Neural crest cell (in vitro differentiated cells): Measurements from ENCODE around the gene CPNE6. TPM values are rescaled to one million over a fixed set of nuclear protein-coding genes. Genes with fewer than 3 reads are reported as not detected.

Experiments used
- DNase-seq: peaks from one replicate; pipeline ENCODE4 v3.0.0; 2021; ENCODE audit warnings: low read depth, mixed read lengths, low spot score
- H3K27ac Mint-ChIP-seq: one replicate; pipeline ENCODE4 v1.8.0; 2021; ENCODE audit warnings: mild to moderate bottlenecking, mixed read lengths; ENCODE audit not compliant: unreplicated experiment
- H3K27me3 Mint-ChIP-seq: 2 replicates; pipeline ENCODE4 v1.8.0; 2021; ENCODE audit warnings: low read depth, mild to moderate bottlenecking, mixed read lengths
- H3K36me3 Mint-ChIP-seq: 2 replicates; pipeline ENCODE4 v1.8.0; 2021; ENCODE audit warnings: low read depth, mild to moderate bottlenecking, mixed read lengths
- H3K4me1 Mint-ChIP-seq: 2 replicates; pipeline ENCODE4 v1.8.0; 2021; ENCODE audit warnings: mixed read lengths
- H3K4me3 Mint-ChIP-seq: one replicate; pipeline ENCODE4 v1.8.0; 2021; ENCODE audit warnings: mild to moderate bottlenecking, mixed read lengths
- H3K9me3 Mint-ChIP-seq: 2 replicates; pipeline ENCODE4 v1.8.0; 2021; ENCODE audit warnings: mixed read lengths
- total RNA-seq: library from RNA; stranded (reverse); gene quantifications from 2 replicates; pipeline ENCODE4 v1.2.1, GENCODE V29; 2021
- TF ChIP-seq, protein P1 (sequence below): fragments of 200-600 bp; sonication (generic); conservative IDR thresholded peaks from 2 replicates; pipeline ENCODE4 v1.5.0; 2021; ENCODE audit warnings: antibody characterized with exemption, mild to moderate bottlenecking

Gene CPNE6
- total RNA-seq, 1 donor from 2014 or later, result not detected

DNA sequence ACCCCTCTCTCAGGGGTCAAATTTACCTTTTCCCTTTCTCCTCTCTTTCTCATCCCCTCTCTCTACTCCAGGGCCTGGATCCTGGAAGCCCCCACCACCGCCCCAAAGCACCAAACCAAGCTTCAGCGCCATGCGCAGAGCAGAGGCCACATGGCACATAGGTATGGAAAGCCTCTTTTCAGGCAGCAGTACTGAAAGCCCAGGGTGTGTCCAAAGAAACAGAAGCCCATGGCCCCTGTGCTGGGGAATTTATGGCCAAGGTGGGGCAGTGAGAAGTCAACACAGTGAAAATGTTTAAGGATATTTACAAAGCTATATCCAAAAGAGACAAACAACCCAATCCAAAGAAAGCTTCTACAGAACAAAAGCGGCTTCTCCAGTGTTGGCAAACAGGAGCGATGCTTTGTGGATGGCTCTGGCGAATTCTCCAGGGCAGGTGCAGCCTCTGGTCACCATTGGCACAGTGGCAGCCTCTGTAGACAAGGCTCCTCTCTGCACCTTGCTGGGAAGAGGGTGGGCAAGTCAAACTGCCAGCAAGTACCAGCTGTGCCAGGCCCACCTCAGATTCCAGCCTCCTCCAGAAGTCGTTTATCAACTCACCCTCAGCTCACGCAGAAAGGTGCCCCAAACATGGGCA, 4.7 kb upstream of the CPNE6 start:
- DNase-seq, result no peak
- TF ChIP-seq, protein P1, sequence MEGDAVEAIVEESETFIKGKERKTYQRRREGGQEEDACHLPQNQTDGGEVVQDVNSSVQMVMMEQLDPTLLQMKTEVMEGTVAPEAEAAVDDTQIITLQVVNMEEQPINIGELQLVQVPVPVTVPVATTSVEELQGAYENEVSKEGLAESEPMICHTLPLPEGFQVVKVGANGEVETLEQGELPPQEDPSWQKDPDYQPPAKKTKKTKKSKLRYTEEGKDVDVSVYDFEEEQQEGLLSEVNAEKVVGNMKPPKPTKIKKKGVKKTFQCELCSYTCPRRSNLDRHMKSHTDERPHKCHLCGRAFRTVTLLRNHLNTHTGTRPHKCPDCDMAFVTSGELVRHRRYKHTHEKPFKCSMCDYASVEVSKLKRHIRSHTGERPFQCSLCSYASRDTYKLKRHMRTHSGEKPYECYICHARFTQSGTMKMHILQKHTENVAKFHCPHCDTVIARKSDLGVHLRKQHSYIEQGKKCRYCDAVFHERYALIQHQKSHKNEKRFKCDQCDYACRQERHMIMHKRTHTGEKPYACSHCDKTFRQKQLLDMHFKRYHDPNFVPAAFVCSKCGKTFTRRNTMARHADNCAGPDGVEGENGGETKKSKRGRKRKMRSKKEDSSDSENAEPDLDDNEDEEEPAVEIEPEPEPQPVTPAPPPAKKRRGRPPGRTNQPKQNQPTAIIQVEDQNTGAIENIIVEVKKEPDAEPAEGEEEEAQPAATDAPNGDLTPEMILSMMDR, result no peak
- H3K9me3 Mint-ChIP-seq, result no peaks in the 10 kb centered on the region
- H3K36me3 Mint-ChIP-seq, result no peaks in the 10 kb centered on the region
- H3K4me1 Mint-ChIP-seq, result no peaks in the 10 kb centered on the region
- no peak overlapping the region for H3K4me3 Mint-ChIP-seq
- H3K27me3 Mint-ChIP-seq, result peaks cover 7% of the 10 kb centered on the region
- H3K27ac Mint-ChIP-seq, result no peak overlapping the region

DNA sequence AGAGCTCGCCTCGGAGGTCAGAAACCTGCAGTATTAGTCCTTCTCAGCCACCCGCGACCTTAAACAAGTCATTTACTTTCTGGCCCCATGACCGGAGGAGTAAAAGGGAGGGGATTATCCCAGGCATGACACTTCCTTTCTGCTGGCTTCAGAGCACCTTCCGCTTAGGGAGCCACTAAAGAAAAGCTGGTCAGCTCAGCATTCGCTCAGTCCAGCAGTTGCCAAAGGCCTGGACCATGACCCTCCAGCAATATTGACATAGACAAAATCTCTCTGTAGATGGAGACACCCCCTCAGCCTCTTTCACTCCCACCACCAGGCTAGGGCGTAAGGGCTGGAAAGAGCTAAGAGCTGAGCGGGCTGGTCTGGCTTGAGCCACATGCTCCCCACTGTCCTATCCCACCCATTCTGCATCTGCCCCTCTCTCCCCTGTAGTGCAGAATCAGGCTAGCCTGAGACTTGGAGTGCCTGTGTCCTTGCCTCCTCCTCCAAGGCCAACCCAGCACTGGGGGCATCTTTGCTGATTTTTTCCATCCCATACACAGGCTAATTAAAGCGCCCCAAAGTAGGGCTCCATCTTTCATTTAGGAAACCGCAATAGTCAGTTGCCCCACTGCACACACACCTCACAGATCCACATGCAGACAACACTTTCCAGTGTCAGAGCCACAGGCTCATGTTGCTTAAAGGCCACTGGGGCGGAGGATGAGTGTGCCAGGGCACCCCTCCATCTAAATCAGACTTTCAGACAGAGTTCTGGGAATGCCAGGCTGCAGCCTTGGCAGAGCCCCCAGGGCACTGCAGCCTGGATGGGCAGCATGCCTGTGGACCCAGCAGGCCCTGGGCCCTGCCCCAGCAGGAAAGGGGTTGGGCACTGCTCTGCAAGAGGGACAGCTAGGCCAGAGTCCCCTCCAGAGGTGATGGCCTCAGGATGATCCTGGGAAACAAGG, 4.0 kb upstream of the CPNE6 start:
- H3K9me3 Mint-ChIP-seq, result no peaks in the 10 kb centered on the region
- no peak overlapping the region for H3K27ac Mint-ChIP-seq
- H3K4me3 Mint-ChIP-seq, result no peak overlapping the region
- no peaks in the 10 kb centered on the region for H3K4me1 Mint-ChIP-seq
- no peak for DNase-seq
- peaks cover 7% of the 10 kb centered on the region for H3K27me3 Mint-ChIP-seq
- H3K36me3 Mint-ChIP-seq, result no peaks in the 10 kb centered on the region
- TF ChIP-seq, protein P1, result no peak

- H3K36me3 Mint-ChIP-seq, result no peaks in the 10 kb centered on the region
- H3K27me3 Mint-ChIP-seq, result peaks cover 7% of the 10 kb centered on the region
- H3K27ac Mint-ChIP-seq, result no peak overlapping the region
- TF ChIP-seq, protein P1, result no peak
- H3K9me3 Mint-ChIP-seq, result no peaks in the 10 kb centered on the region
- no peak overlapping the region for H3K4me3 Mint-ChIP-seq
- DNase-seq, result no peak
- no peaks in the 10 kb centered on the region for H3K4me1 Mint-ChIP-seq
These were observed 2.5 kb upstream of the CPNE6 start for GRCh38 chr14:24068711-24069410.

- no peaks in the 10 kb centered on the region for H3K4me1 Mint-ChIP-seq
- no peaks in the 10 kb centered on the region for H3K36me3 Mint-ChIP-seq
- no peak for DNase-seq
- no peak overlapping the region for H3K27ac Mint-ChIP-seq
- no peak overlapping the region for H3K4me3 Mint-ChIP-seq
- no peaks in the 10 kb centered on the region for H3K9me3 Mint-ChIP-seq
- H3K27me3 Mint-ChIP-seq, result peaks cover 7% of the 10 kb centered on the region
- TF ChIP-seq, protein P1, result no peak
These were observed 2.0 kb upstream of the CPNE6 start for GRCh38 chr14:24069411-24069735.

DNA sequence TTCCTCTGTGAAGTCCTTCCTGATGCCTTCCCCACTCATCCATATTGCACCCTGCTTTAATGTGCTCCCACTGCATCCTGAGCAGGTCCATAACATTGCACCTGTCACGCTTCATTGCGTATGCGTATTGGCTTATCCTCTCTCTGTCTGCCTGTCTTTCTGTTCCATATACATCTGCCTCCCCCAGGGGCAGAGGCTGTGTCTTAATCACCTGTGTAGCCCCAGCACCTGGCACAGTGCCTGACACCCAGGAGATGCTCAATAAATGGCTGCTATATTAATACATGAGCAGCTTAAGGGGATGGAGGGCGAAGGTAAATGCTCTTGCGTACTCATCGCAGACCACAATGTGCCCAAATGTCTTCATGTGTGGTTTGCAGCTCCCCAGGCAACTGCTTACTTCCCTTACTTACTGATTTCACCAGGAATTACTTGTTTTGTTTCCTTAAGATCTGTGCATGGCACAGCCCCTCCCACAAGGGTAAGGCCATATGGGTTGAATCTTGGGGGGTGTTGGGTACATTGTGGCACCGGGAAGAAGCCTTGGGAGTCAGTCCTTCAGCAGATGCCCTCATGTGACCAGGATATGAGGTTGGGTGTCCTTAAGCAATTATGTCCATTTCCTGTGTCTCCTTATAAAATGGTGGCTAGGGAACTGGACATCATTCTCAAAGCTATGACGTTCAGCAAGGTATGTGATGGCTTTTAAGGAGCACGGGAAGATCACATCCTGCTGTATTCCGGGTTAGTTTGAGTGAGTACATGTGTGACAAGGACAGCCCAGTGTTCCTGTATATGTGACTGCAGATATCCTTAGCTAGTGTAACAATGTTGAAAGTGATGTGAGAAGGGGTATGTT, 848 bp upstream of the CPNE6 start:
- Mint-ChIP-seq H3K4me1 (no peaks in the 10 kb centered on the region), H3K9me3 (no peaks in the 10 kb centered on the region), H3K4me3 (no peak overlapping the region), H3K36me3 (no peaks in the 10 kb centered on the region), H3K27me3 (peaks cover 7% of the 10 kb centered on the region), H3K27ac (no peak overlapping the region)
- no peak for DNase-seq
- TF ChIP-seq, protein P1, result no peak
